ENCODE data around the gene TMEM37.
A peak's percentile ranks its signal among the peaks of the same experiment; 100 is the strongest.

Gene TMEM37

DNA sequence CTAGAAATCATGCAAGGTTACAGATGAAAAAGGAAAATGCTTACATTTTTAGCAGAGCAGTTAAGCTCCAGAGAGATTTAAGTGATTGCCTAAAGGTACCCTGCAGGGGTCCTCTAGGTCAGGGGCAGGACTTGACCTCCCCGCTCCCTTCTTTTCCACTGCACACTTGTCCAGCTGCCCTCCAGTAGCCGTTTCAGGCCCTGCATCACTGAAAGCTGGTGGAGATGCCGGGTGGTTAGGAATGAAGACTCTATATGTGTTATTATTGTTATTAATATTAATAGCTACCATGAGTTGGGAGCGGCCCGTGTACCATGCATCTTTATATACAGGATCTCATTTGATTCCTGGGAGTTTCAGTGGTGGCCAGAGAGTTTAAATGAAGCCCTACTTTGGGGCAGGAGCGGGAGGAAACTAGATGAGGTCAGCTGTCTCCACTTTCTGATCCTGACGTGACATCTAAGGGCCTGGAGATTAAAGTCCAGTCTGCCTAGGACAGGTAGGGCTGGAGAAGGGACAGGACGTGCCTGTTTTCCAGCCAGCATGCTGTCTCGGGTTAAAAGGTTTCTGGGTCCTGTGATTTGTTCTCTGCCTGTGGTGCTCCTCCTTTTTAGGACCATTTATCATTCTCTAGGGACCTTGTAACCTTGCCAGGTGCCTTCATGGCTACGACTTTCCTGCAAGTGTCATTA, 2.1 kb downstream of the TMEM37 start:
- DNase-seq (ENCODE audit: low spot score) = peak; percentile 68

DNA sequence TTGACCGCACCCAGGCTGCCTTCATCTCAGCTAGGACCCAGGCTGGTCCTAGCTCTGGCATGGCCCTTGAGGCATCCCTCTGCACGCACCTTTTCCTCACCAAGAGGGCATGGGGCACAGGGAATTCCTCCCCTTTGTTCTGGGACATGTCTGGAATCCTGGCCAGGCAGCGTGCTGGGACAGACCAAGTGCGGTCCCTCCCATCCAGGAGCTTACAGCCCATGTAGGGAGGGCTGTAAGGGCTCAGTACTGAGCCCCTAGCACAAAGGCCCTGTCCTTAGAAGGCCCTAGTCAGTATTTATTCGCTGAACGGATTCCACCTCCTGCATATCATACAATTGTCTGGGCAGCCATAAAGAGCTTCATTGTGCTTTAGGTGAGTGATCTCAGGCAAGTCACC, 3.0 kb downstream of the TMEM37 start:
- no peak for DNase-seq (ENCODE audit: low spot score)

DNA sequence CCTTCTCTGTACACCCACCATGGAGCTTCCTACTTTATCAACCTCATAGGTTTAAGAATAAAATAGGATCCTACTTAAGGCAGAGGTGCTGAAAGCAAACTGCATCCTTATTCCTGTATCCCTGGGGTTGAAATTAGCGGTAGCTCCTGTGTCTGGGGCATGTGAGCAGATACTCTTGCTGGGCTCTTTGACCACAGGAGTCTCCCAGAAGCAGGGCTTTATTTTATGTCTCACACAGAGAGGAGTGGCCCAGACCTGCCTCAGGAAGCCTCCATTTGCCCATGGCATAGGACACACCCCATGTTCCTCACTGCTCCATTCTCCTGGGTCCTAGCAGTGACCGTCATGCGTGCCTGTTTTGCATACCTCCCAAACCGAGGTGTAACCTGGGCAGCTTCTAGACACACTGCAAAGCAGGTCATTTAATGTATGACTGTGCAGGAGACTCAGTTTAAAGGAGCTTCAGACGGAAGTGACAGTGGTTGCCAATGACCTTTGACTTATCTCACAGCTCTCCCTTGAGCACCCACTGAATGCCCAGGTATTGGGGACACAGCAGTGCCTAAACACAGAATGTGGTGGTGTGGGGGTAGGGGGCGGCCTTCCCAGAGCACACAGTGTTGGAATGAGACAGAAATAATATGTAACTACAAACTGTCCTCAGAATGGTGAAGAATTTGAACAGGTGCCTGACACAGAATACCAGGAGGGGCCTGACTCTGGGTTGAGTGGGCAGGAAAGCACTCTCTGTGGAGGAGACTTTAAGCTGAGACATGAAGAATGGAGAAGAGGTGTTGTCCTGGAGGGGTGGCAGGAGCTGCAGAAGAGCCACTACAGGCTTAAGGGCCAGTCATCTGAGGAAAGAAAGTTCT, 3.7 kb downstream of the TMEM37 start:
- DNase-seq (ENCODE audit: low spot score) = no peak

DNA sequence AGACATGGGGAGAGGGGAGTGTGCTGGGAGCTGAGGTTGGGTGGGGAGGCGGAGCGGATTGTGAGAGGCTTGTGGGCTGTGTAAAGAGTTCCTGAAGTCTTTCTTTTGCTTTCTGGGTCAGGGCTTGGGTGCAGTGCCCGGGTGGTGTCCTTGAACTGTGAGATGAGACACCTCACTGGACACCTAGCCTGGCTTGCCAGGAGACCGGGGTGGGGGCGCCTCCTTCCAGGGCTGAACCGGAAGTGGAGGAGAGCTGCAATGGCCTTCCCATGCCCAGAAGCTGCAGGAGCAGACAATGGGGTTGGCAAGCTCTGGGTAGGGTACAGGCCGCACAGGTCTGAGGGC, 4.3 kb downstream of the TMEM37 start:
- DNase-seq (ENCODE audit: low spot score) = no peak

DNA sequence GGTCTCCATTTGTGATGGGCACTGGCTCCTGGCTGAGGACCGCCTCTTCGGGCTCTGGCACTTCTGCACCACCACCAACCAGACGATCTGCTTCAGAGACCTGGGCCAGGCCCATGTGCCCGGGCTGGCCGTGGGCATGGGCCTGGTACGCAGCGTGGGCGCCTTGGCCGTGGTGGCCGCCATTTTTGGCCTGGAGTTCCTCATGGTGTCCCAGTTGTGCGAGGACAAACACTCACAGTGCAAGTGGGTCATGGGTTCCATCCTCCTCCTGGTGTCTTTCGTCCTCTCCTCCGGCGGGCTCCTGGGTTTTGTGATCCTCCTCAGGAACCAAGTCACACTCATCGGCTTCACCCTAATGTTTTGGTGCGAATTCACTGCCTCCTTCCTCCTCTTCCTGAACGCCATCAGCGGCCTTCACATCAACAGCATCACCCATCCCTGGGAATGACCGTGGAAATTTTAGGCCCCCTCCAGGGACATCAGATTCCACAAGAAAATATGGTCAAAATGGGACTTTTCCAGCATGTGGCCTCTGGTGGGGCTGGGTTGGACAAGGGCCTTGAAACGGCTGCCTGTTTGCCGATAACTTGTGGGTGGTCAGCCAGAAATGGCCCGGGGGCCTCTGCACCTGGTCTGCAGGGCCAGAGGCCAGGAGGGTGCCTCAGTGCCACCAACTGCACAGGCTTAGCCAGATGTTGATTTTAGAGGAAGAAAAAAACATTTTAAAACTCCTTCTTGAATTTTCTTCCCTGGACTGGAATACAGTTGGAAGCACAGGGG, 5.5 kb downstream of the TMEM37 start:
- DNase-seq (ENCODE audit: low spot score) = no peak

DNA sequence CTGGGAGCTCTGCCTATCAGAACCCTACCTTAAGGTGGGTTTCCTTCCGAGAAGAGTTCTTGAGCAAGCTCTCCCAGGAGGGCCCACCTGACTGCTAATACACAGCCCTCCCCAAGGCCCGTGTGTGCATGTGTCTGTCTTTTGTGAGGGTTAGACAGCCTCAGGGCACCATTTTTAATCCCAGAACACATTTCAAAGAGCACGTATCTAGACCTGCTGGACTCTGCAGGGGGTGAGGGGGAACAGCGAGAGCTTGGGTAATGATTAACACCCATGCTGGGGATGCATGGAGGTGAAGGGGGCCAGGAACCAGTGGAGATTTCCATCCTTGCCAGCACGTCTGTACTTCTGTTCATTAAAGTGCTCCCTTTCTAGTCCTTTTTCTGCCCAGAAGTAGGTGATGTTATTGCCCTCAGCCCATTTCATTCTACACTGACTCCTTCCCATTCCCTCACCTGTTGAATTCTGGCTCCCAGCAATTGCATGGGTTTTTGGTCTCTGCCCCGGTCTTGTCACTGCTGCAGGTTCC, 6.5 kb downstream of the TMEM37 start:
- peak; percentile 96 for DNase-seq (ENCODE audit: low spot score)

DNA sequence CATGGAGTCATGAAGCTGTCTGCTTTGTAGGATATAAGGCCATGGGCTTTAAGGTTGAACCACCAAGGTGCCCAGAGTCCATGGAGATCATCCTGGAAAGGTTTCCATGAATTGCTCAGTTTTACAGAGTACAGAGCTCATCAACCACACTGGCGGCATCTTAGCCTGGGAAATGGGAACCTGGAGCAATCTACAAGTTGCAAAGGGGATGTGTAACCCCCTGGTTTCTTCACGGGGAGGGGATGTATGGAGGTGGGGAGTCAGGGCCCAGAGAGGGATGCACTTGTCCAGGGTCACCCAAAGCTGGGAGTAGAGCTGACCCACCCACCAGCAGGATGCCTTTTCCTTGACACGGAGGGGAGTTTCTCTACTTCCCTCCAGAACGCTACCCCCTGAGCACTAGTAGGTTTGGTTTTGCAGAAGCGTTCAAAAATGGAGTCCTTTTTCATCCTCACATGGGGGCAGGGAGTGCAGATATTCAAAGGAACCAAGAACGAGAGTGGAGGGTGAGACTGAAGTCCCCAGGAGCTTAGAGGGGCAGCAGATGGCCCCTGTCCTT, 7.2 kb downstream of the TMEM37 start:
- DNase-seq (ENCODE audit: low spot score) = no peak

DNA sequence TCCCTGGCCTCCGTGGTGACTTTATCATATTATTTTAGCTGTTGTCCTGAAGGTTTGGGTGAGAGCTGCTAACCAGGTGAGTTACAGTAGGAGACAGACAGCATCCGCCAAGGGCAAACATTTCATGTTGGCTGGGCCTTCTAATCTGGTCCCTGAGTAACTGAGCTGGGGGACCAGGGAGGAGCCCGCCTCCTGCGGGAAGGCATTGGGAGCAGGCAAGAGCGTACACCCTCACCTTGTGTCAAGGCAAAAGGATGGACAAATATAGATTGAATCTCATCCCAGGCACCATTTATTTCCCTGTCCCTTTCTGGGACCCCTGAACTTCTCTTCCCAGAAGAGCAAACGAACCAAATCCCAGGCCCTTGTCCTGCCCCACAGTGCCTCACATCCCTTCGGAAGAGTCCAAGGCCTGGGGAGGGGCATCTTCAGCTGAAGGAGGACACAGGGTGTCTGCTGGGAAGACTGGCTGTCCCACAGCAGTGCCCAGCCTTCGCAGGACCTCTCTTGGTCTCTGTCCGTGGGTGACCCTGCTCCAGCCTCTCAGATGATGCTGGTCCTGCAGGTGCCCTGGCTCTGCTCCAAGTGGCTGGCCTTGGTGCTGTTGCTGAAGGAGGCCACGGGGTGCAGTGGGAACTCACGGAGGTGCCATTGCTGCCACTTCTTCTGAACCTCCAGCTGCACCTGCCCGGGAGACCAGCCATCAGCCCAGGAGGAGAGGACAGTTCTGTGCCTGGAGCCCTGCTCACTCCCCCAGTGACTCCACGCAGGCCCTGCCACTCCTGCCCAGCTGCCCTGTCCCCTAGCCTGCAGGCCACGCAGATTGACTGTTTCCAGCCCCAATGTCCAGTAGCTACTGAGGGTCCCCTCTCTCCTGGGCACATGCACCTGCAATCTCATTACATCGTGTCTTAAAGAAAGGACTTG, 8.2 kb downstream of the TMEM37 start:
- DNase-seq (ENCODE audit: low spot score) = no peak

DNA sequence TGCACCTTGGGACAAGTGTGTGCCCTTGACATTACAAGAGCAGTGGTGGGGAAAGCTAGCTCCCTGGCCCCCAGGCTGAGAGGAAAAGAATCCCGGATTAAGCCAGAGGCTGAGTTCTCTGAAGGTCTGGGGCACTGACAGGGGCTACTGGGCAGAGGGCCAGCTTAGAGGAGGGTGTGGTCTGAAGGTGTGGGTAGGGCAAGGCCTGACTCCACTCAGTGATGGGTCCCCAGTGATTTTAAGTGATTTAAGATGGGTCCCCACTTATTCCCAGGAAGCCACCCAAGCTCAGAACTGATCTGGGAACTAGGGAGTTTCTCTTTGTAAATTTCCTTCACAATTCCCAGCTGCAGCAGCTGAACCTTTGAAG, 8.8 kb downstream of the TMEM37 start:
- no peak for DNase-seq (ENCODE audit: low spot score)

DNA sequence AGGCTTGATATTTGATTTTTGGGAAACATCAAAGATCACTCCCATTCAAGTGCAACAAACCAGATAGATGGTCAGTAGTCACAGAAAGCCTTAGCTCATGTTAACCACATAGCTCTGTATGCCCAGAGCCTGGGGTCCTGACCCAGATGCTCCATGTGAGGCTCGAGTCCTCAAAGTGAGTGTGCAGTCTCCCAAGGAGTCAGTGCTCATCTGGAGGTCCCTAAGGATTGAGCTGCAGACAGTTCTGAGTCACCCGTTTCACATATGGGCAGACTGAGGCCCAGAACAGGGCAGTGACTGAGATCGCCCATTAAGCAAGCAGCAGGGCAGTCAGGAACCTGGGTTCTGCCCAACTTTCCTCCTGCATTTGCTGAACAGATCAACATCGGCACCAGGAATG, 9.2 kb downstream of the TMEM37 start:
- no peak for DNase-seq (ENCODE audit: low spot score)

DNA sequence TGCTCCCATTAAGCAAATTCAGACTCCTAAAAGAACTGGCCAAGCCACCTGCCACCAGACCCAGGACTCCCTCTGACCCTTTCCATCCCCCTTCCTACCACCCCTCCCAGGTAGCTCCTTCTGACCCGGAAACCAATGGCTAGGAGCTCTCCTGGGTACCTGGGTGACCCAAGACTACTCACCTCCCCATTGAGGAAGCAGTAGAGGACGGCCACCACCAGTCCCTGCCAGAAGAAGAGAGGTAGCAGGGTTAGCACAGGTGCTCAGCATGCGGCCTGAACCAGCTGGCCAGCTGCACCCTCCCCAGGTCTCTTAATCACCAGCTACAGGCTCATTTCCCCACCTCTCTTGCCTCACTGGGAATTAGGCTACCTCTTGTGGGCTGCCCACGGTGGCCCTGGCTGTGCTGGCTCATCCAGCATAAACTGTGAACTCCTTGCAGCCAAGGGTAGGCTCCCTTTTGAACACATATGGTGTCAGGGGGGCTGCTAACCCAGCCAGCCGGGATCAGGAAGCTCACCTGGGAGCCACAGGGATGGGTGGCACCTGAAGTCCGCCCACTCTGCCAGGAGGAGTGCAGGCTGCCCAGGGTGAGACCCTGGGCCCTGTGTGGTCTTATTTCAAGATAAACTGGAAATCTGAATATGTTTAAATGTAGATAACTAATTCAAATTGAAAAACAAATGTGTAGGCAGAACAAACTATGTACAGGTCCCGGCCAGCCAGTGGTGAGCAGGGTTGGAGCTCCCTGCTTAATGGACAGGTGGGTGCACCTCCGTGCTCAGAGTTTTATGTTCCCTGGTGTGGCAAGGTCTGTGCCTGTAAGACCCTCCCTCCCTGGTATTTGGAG, 9.9 kb downstream of the TMEM37 start:
- no peak for DNase-seq (ENCODE audit: low spot score)

DNA sequence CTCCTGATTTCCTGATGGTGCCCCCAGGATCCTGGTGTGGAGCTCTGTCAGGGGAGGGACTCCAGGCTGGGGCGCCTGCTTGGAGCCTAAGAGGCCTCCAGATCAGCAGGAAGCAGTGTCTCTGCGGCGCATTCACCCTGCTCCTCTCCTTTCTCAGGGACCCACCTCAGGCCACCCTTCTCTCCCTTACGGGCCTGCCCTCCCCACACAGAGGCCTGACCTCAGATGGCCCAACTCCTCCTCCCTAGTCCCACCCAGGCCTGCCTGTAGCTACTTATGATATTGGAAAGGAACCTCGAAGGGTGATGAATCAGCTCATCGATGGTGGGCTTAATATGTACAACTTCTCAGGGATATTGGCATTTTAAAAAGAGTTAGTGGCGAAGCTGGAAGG, 10.6 kb downstream of the TMEM37 start:
- DNase-seq (ENCODE audit: low spot score) = no peak

DNA sequence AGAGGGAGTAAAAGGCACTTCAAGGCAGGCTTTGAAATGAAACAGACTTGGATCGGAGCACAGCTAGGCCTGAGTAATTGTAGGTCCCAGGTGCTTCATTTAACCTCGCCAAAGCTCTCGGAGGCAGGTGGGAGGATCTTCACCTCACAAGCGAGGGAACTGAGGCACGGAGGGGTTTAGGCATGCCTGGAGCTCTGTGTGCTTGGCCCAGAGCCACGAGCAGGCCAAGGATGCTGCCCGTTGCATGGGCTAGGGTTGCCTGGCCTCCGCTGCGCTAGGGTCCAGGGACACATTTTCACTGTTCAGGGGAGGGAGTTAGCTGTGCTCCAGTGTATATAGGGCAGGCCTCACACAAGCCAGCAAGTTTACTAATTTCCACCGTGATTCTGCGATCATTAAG, 11.2 kb downstream of the TMEM37 start:
- DNase-seq (ENCODE audit: low spot score) = no peak

DNA sequence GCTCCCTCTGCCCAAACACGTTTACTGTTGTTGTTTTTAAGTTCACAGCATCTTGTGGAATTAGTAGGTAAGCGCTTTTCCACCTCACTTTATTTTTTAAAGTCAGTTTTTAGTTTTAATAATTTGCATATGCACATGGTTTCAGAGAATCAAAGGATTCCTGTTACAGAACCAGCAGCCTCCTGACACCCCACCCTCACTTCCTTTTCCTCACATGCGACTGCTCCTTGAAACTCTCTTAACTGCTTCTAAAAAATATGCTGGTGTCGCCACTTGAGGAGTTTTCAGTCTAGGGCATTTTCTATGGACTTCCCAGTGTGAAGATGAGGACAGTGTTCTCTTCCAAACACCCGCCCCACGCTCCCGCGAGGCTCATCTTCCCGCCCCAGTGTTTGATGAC, 14.4 kb downstream of the TMEM37 start:
- DNase-seq (ENCODE audit: low spot score) = no peak

DNA sequence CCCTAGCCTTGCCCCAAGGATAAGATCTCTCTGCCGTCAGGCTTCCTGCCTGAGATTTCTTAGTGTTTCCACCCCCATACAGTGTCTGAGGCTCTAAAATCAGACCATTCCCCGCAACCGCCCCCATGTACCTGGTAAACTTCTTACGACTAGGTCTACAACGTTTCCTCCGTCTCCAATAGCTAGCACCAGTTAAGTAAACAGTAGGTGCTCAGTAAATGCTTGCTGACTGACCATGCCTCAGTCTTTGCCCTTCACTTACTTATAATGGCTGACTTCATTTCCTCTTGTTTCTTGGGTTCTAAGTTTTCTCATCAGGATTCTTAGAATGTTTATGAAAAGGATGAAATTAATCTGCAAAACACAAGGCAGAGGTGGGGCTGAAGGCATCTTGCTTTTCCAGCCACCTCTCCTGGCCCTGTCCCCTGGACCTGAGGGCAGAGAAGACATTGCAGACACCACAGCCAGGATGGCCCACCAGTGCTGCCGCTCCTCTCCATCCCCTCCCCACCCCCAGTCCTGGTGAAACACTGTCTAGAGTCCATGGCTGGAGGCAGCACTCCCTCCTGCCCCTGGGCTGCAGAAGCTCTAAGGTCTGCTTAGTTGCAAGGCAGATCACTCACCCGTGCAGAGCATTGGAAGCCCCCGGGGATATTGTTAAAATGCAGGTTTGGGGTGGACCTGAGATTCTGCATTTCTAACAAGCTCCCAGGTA, 16.9 kb downstream of the TMEM37 start:
- DNase-seq (ENCODE audit: low spot score) = no peak

DNA sequence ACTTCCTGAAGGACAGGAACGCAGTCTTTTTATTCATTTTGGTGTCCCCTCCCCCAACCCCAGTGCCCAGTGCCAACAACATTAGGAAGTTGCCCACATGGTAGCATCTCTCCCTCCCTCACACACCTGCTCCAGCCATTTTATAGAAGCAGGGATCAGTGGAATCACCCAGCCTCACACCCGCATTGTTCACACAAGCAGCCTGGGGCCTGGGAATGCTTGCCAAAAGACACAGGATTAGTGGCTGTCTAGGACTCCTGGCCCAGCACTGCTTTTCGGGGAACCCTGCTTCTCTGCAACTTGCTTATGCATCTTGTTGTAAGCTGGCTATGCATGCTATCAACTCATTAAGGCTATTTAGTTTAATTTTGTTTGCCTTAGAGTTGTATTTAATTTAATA, 17.9 kb downstream of the TMEM37 start:
- DNase-seq (ENCODE audit: low spot score) = no peak

DNA sequence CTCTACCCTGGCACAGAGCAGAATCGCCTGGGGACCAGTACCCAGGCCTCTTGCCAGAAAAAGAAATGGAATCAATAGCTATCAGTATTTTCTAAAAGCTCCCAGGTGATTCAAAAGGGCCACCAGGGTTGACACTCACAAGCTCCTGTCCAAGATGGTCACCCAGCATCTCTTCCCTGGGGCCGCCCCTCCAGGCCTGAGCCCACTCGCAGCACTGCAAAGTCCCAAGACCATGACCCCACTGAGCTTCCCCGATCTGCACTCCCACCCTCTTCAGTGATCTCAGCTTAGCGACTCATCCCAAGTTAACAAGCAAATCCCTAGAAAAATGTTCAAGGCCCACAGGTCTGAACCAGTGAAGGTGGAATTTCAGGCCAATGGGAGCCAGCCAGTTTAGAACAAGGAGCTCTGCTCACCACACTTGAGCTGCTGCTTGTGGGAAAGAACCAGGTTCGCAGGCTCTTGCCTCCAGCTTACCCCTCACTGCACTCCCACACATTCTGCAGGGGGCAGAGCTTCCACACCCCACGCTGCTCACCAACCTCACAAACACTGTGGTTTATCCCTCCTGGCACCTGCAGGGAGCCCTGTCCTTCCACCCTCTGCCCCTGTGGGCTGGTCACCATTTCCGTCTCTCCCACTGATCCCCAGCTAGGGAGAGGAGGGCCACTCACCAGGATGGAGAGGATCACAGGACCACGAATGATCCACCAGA, 19.8 kb downstream of the TMEM37 start:
- DNase-seq (ENCODE audit: low spot score) = no peak

DNA sequence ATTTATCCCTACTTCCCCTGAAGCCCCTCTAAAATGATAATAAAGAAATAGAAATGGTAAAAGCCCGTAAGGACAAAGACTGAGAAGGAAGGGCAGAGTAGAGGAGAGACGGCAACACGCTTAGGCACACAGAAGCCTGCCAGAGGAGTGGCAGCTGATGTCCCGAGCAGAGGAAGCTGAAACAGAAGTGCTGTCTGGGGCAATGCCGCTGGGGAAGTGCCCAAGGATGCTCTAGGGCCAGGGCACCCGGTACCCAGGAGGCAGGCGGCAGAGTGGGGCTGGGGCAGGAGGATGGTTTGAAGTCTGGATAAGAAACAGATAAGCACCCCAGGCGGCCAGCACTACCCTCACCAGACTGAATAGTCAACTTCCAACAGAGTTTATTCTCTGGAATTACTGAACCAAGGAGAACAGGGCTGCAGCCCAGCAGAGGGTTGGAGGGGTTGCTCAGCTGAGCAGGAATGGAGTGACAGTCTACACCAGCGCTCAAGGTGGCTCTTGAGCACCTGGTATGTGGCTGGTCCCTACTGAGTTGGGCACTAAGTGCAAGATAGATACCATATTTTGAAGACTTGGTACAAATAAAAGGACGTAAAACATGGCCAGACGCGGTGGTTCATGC, 22.4 kb downstream of the TMEM37 start:
- DNase-seq (ENCODE audit: low spot score) = no peak

Data from HuH-7 (cell line).